HG03520 (cell line): ENCODE data around the gene ALDH1L1.

Source experiments
- ATAC-seq: cut with Tn5 transposase; IDR thresholded peaks from one replicate; pipeline ENCODE4 v1.9.1; 2021; ENCODE audit warnings: mild to moderate bottlenecking, moderate library complexity; ENCODE audit not compliant: unreplicated experiment

The ALDH1L1 gene

GRCh38 chr3:126124148-126124868, 56.1 kb downstream of the ALDH1L1 start:
- no peak for ATAC-seq

DNA sequence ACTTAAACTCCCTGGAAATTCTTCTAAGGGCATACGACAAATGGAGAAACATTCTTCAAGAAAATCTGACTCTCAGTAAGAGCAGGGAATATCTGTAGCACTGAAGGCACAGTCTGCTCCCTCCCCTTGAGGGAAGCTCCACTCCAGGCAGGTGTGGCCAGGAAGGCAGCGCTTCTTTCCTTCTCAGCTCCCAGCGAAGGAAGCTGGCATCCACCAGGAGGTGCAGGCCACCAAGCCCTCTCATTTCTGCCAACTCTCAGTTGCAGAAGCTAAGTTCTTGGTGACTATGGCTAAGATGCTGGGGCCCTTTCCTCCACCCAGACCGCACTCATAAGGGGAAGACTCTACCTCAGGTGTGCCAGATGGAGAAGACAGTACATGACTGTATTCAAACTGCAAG, 58.8 kb downstream of the ALDH1L1 start:
- no peak for ATAC-seq

- no peak for ATAC-seq
These were observed 59.3 kb downstream of the ALDH1L1 start for GRCh38 chr3:126121074-126121473.

DNA sequence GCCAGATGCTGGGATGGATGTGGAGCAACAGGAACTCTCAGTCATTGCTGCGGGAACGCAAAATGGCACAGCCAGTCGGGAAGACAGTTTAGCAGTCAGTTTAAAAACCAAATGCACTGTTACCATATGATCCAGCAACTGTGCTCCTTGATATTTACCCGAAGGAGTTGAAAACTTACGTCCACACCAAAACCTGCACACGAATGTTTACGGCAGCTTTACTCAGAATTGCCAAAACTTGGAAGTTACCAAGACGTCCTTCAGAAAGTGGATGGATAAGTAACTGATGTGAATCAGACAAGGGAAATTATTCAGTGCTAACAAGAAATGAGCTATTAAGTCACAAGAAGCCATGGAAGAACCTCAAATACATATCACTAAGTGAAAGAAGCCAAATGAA, 60.4 kb downstream of the ALDH1L1 start:
- ATAC-seq, result no peak

DNA sequence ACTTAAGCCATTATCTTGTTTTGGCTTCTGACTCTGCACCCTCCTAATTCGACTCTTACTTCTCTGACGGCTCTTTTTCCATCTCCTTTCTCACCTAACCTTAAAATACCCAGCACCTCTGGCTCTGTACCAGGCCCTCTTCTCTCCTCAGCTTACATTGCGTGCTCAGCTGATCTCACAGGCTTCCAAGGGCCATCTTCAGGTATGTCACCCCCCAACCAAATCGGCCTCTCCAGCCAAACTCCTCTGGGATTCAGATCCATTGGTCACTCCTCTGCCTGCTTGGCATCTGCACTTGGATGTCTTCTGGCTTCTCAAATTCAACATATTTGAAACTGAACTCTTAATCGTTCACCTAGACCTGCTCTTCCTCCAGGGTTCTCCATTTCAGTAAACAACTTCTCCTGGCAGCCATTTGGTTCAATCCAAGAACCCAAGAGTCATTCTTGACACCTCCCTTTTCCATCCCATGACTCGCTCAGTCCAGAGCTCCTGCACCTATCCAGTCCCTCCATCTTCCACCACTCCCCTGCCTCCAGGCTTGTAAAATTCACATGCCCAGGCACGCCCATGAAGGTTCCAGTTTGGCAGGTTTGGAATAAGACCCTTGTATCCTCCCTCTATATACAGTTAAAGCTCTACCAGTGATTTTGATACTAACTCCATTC, 61.2 kb downstream of the ALDH1L1 start:
- ATAC-seq, result no peak

DNA sequence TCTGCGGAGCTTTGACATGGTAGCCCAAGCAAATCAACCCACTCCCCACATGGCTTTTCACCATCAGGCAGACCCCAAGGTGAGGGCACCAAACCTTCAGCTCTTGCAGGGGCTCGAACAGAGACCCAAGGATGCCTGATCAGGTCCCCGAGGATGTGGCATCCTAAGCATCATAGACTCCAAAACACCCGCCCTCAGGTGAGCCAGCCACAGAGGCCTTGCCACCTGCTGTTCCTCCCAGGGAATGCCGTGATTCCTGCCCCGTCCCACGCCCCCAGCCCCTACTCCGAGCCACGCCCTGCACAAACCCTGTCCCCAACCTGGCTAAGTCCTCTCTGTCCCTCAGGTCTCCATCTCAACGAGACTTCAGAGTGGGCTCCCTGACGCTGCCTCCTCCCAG, 61.8 kb downstream of the ALDH1L1 start:
- ATAC-seq, result no peak

DNA sequence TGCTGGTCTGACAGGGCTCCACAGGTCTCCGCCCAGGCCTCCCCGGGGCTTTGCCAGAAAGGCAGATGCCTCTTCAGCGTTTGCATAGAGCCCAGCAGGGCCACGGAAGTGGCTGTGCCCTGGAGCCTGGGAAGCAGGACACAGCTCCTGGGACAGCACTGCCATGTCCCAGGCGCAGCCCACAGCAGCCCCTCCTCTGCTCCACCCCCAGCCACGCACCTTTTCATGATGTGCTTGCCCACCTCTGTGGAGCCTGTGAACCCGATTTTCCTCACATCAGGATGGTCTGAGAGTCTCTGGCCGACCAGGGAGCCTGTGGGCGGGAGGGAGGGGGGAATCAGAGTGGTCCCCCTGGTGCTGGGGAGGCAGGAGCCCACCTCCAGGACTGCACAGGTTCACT, 62.6 kb downstream of the ALDH1L1 start:
- no peak for ATAC-seq

DNA sequence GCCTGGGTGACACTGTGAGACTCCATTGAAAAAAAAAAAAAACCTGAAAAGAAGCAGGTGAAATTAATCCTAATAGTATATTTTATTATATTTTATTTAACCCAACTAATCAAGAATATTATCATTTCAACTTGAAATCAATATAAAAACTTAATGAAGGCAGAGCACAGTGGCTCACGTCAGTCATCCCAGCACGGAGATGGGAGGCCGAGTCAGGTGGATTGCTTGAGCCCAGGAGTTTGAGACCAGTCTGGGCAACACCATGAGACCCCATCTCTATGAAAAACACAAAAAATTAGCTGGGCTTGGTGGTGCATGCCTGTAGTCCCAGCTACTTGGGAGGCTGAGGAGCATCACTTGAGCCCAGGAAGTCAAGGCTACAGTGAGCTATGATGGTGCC, 63.2 kb downstream of the ALDH1L1 start:
- ATAC-seq, result no peak

- ATAC-seq, result no peak
These were observed 63.9 kb downstream of the ALDH1L1 start for GRCh38 chr3:126116526-126116925.

DNA sequence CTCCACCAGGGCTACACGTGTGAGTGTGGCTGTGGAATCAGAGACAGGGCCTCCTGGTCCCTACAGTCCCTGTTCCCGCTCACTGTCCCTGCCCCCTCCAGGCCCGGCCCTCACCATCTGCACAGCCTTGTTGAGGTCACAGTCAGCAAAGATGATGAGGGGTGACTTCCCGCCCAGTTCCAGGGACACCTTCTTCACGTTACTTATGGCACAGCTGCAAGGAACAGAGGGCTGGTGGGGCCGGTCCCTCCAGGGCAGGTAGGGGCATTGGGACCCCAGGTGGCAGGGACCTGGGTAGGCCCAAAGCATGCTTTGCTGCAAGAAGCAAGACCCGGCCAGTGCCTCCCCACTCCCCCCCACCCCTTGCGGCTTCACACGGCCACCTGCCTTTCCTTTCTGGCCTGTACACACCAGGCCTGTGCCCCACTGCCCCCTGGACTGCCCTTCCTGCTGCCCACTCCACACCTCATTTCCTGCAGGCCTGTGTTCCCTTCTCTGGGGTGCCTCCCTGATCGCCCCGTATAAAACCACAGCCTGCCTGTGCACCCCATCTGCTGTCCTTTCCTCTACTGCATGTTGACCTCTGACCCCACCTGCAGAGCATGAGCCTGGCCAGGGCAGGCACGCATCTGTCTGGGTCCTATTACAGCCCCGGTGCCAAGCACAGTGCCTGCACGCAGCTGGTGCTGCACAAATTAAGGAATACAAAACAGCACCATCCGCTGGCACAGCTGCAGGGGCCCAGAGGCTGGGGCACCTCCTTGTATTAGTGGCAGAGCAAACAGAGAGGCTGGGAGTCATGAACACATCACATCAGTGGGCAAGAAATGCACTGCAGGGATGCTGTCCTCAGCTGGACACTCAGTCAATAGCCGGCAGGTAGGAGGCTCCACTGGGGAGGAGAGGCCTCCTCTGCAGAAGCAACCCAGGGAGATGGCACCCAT, 65.7 kb downstream of the ALDH1L1 start:
- no peak for ATAC-seq

DNA sequence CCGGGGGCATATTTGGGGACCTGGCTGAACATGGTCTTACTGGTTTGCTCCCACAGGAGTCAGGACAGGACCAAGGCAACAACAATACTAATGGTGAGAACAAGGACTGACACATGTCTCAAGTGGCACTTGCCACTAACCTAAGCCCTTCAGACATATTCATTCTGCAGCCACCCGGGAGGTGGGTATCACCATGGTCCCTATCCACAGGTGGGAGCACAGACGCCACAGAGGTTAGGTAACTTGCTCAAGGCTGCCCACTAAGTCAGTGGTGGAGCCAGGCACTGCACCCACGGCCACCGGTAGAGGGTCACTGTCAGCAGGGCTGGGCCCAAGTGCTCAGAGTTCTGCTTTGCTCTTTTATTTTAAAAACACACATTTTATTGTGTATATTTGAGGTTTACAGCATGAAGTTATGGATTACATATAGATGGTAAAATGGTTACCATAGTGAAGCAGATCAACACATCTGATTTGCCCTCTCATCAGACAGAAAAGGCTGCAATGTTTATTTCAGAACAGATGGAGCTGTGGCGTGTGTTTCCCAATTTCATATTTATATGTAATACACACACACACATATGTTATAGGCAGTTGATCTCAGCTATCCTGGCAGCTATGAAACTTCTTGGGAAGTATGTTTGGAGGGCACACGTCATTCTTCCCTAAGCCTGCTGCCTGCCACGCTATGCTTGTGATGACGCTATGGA, 66.5 kb downstream of the ALDH1L1 start:
- no peak for ATAC-seq

- no peak for ATAC-seq
These were observed 67.2 kb downstream of the ALDH1L1 start for GRCh38 chr3:126113238-126113555.

DNA sequence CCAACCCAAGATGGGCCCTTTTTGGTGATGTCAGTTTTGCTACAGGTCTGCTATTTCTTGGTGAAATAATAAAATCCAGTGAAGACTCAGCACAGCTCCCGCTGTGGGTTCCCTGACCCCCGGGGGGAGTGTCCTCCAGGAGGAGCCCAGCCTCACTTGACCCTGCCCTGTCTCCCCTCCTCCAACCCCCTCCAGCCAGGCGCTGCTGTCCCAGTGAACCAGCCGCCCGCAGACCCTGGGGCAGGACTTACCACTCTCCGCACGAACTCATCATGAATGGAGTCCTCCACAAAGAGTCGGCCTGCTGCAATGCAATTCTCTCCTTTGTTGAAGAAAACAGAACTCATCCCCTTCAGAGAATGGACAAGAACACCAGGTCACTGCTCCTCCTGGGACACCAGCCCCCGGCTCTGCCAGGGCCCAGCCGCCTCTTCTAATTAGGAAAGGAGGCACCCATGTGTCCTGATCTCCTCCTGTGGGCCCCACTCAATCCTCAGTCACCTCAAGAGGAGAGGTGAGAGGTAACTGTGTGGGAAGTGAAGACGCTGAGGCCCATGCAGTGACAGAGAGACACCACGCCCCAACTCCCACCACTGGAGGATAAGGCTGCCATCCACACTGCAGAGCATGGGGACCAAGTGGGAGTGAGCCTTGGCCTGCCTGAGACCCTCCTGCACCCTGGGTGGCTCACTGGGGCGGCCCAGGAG, 67.7 kb downstream of the ALDH1L1 start:
- no peak for ATAC-seq

DNA sequence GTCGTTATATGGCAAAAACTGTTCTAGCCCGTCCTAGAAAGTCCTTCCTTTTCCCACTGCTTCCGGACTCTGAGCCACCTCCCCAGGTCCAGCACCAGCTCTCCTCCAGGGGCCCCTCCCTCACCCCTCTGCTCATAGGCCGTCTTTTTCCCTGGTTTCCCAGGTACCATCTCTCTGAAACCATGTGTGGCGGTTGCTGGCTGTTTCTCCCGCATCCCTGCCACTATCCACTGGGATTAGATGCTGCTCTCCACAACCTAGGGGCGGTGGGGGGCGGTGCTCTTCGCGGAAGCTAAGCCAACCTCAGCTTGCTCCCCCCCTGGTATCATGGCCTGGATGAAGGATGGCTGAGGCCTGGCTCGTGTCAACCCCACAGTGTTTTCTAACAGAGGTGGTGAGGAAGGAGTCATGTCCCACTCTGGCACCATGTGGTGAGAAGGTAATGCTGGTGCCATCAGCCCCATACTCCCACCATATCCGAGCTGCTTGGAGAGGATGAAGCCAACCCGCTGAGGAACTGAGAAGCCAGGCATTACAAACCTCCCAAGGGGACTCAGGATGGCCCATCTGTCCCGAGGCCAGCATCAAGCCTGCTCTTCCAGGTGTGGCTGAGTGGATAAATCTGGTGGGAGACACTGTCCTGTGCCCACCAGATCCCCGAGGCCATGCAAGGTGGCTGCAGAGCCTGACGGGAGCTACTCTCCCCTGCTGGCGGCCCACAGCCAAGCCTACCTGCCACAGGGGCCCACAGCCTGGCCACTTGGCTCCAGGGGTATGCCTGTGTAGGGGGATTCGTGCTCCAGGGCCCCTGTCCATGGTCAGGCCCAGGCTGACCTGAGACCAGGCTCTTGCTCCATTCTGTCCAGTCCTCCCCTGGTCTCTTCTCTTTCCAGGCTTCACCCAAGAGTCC, 68.6 kb downstream of the ALDH1L1 start:
- no peak for ATAC-seq

DNA sequence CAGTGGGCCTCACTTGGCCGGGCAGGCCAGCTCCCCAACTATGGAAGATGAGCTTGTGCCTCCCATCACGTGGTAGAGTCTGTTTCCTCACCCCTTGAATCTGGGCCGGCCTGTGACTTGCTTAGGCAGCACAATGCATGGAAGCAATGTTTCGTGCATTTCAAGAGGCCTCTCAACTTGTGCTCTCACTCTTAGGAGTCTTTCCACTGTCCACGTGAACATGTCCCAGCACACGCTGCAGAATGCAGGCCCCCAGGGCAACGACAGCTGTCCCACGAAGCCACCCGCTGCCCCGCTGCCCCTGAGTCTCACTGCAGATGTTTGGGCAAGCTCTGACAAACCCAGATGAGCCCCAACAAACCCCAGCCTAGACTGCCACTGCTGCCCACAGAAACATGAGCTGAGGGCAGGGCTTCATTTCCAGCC, 69.2 kb downstream of the ALDH1L1 start:
- no peak for ATAC-seq

DNA sequence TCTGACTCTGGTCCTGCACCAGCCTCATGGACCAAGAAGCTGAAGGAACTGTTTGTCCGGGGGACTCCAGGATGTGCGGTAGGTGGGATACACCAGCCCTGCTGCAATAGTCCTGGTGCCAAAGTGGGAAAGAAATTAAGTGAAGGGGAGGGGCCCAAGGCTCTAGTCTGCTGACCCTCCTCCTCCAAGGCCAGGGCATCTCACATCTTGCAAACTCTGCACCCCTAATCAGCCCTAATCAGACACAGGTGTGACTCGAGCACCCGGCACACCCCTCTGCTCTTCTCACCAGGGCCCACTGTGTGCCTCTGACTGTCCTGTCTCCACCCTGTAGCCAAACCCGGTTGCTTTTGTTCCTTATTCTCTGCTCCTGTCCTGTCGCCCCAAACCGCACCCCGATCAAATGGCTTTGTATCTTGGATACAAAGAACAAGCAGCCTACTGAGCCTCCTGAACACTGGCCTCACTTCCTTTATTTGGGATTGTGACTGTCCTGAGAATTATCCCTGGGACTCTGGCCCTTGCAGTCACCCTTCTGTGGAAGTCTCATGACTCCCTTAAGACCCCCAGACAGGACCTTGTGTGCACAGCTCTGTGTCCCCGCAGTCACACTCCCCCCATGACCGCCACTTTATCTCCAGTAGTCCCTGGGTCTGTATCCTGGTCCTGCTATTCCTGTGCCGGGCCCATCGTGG, 69.8 kb downstream of the ALDH1L1 start:
- ATAC-seq, result no peak

DNA sequence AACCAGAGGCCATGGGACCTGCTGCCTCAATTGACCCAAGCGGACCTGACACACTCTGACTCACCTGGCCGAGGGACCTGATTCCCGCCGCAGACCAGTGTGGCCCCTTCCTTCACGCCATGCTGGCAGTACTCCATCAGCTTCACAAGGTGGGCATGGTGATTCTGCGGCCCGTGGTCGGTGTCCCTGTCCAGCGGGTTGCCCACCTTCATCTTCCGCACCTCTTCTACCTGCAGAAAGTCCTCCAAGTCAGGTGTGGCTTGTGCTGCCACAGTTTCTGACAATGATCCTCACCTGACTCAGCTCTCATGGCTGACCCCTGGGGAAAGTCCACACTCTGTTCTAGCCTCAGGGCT, 70.5 kb downstream of the ALDH1L1 start:
- no peak for ATAC-seq

GRCh38 chr3:126109146-126109879, 71.1 kb downstream of the ALDH1L1 start:
- no peak for ATAC-seq
